Regular cardiac myocyte (primary cell): ENCODE measurements around the gene PTCSC3. TPM values are rescaled to one million over a fixed set of nuclear protein-coding genes. Genes with fewer than 3 reads are reported as not detected.

ENCODE experiments used
- total RNA-seq: library from RNA; depleted of rRNA; stranded (reverse); fragments of >200 nt; gene quantifications from 2 replicates; pipeline ENCODE4 v1.2.3, GENCODE V29; 2014

Gene PTCSC3
- not detected in 2 replicates for total RNA-seq

DNA sequence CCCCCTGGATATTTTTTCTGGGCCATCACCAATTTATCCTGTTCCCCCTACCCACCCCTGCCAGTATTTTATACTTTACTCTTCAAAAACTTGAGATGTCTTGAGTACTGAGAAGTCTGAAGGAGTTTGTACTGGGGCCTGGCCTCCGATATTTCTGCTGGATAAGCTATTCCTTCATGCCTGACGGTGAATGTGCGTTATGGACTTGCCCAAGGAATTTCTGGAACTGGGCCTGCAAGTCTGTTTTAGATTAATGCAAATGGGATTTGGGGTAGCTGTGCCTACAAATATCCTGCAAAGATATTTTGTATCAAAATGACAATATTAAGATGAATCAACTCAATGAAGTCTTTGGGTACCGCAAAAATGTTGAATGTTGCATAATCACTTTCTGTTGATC is at the start of gene PTCSC3:
TSS of gene PTCSC3 (minus strand) at position 199 of the 400 bp plus-strand sequence.

Other genes with a start within 250 kb of the PTCSC3 start
- 9.0 and 13.0 TPM in 2 replicates for gene MBIP, start 143.9 kb upstream of the PTCSC3 start, total RNA-seq